Activated CD4-positive, alpha-beta T cell treated with anti-CD3 and anti-CD28 coated beads for 36 hours (primary cell): ENCODE measurements around the gene REEP6. TPM values are rescaled to one million over a fixed set of nuclear protein-coding genes. Genes with fewer than 3 reads are reported as not detected.
A peak's percentile ranks its signal among the peaks of the same experiment; 100 is the strongest.

Experiments
- ATAC-seq: fragments of 200-7000 bp; cut with Tn5 transposase; one replicate; pipeline ENCODE4 v1.10.0; 2021; ENCODE audit warnings: mild to moderate bottlenecking, moderate library complexity
- CTCF ChIA-PET: fragments of 350-600 bp; sonication (Branson Sonifier 250); formaldehyde crosslinking; loops from one replicate; lab custom pipeline; 2021; ENCODE audit warnings: antibody characterized with exemption; lab: Charles Lee
- POLR2A ChIA-PET: fragments of 350-600 bp; sonication (Branson Sonifier 250); formaldehyde crosslinking; loops from one replicate; lab custom pipeline; 2021; ENCODE audit warnings: antibody characterized with exemption, inconsistent platforms; lab: Charles Lee
- DNase-seq: peaks from one replicate; pipeline ENCODE4 v3.0.0-alpha.2; 2020
- H3K27ac Mint-ChIP-seq: one replicate; pipeline ENCODE4 v1.8.0; 2021; ENCODE audit warnings: mixed read lengths
- H3K27me3 Mint-ChIP-seq: one replicate; pipeline ENCODE4 v1.8.0; 2021; ENCODE audit warnings: mixed read lengths
- H3K36me3 Mint-ChIP-seq: one replicate; pipeline ENCODE4 v1.8.0; 2021; ENCODE audit warnings: low read depth, mixed read lengths
- H3K4me1 Mint-ChIP-seq: one replicate; pipeline ENCODE4 v1.8.0; 2021; ENCODE audit warnings: mixed read lengths
- H3K4me3 Mint-ChIP-seq: one replicate; pipeline ENCODE4 v1.8.0; 2021; ENCODE audit warnings: mild to moderate bottlenecking, moderate library complexity, mixed read lengths
- H3K9me3 Mint-ChIP-seq: one replicate; pipeline ENCODE4 v1.8.0; 2021; ENCODE audit warnings: low read depth, mixed read lengths
- intact Hi-C, 2 experiments: fragments of 100-400 bp; cut with DNase I in 1 of 2; cut with micrococcal nuclease in 1 of 2; formaldehyde crosslinking; loops; one replicate each; pipeline versions ENCODE4 v1.14.2 to v1.15.1; 2022 to 2024; cut with DNase I, micrococcal nuclease
- total RNA-seq, 2 experiments: library from RNA; stranded (reverse); gene quantifications; one replicate each; pipeline ENCODE4 v1.2.3, GENCODE V29; 2021

Gene REEP6
- total RNA-seq, 2 experiments from 2014 or later: 2.1 to 2.7 TPM

- no peaks in the 10 kb centered on the region for H3K9me3 Mint-ChIP-seq
- POLR2A ChIA-PET: no interaction called here
- CTCF ChIA-PET: no interaction called here
- ATAC-seq (no peak), DNase-seq (no peak)
- no peak overlapping the region for H3K4me3 Mint-ChIP-seq
- intact Hi-C loops: no loop called here
- peaks cover 1% of the 10 kb centered on the region for H3K36me3 Mint-ChIP-seq
- H3K27ac Mint-ChIP-seq: no peak overlapping the region
- no peaks in the 10 kb centered on the region for H3K27me3 Mint-ChIP-seq
- H3K4me1 Mint-ChIP-seq: peaks cover under 1% of the 10 kb centered on the region
Observed at GRCh38 chr19:1483979-1484428, 7.0 kb upstream of the REEP6 start.

GRCh38 chr19:1486720-1487575 is 4.0 kb upstream of the REEP6 start:
- no peak overlapping the region for H3K27ac Mint-ChIP-seq
- DNase-seq: no peak
- intact Hi-C loops: no loop called here
- CTCF ChIA-PET: no interaction called here
- ATAC-seq: no peak
- H3K4me1 Mint-ChIP-seq: peaks cover 8% of the 10 kb centered on the region
- POLR2A ChIA-PET: no interaction called here
- H3K4me3 Mint-ChIP-seq: no peak overlapping the region
- no peaks in the 10 kb centered on the region for H3K9me3 Mint-ChIP-seq
- H3K36me3 Mint-ChIP-seq: no peaks in the 10 kb centered on the region
- peaks cover 3% of the 10 kb centered on the region for H3K27me3 Mint-ChIP-seq

- Mint-ChIP-seq H3K4me1 (peaks cover 9% of the 10 kb centered on the region), H3K9me3 (no peaks in the 10 kb centered on the region), H3K4me3 (no peak overlapping the region), H3K27ac (no peak overlapping the region), H3K36me3 (no peaks in the 10 kb centered on the region), H3K27me3 (peaks cover 3% of the 10 kb centered on the region)
- CTCF ChIA-PET: no interaction called here
- intact Hi-C loops: no loop called here
- DNase-seq (no peak), ATAC-seq (no peak)
- POLR2A ChIA-PET: no interaction called here
Observed at GRCh38 chr19:1487576-1488281, 3.3 kb upstream of the REEP6 start.

- DNase-seq (no peak), ATAC-seq (no peak)
- Mint-ChIP-seq H3K27ac (no peak overlapping the region), H3K4me1 (peaks cover 9% of the 10 kb centered on the region), H3K9me3 (no peaks in the 10 kb centered on the region), H3K36me3 (no peaks in the 10 kb centered on the region), H3K4me3 (no peak overlapping the region), H3K27me3 (peaks cover 3% of the 10 kb centered on the region)
- ChIA-PET CTCF (no interaction called here), POLR2A (no interaction called here)
- intact Hi-C loops: no loop called here
Observed at GRCh38 chr19:1488282-1488601, 2.7 kb upstream of the REEP6 start.

- Mint-ChIP-seq H3K4me1 (peaks cover 9% of the 10 kb centered on the region), H3K9me3 (no peaks in the 10 kb centered on the region), H3K27ac (no peak overlapping the region), H3K27me3 (peaks cover 3% of the 10 kb centered on the region), H3K36me3 (no peaks in the 10 kb centered on the region), H3K4me3 (peak overlapping the region; percentile 72)
- intact Hi-C loops: loop anchor here (1.0 to 2.0 kb wide), 18 partner anchors 10 to 693 kb away; partner anchors contain the start of genes C19orf25 (in 2 of the 2), ADAMTSL5 (in 1 of the 2), ATP8B3 (in 1 of the 2) and CIRBP (in 1 of the 2)
- ChIA-PET CTCF (interaction anchor here (0.7 kb wide), 1 partner anchor 44 kb away, joined by 4 read pairs; no protein-coding TSS in a partner anchor), POLR2A (no interaction called here)
- DNase-seq (no peak), ATAC-seq (no peak)
Observed at GRCh38 chr19:1489463-1490310, 1.3 kb upstream of the REEP6 start.

- CTCF ChIA-PET: interaction anchor here (0.7 to 1.4 kb wide), 3 partner anchors 15 to 45 kb away, joined by 3 to 4 read pairs (median 4); no protein-coding TSS in a partner anchor
- no peaks in the 10 kb centered on the region for H3K9me3 Mint-ChIP-seq
- no peaks in the 10 kb centered on the region for H3K36me3 Mint-ChIP-seq
- H3K4me1 Mint-ChIP-seq: peaks cover 9% of the 10 kb centered on the region
- H3K27me3 Mint-ChIP-seq: peaks cover 3% of the 10 kb centered on the region
- ATAC-seq (peak; percentile 92), DNase-seq (peak; percentile 99)
- POLR2A ChIA-PET: interaction anchor here (0.6 to 1.3 kb wide), 4 partner anchors 13 to 221 kb away, joined by 3 to 7 read pairs (median 4); partner anchors contain the start of gene CIRBP
- peak within 1 kb of the TSS; percentile 66 for H3K27ac Mint-ChIP-seq
- intact Hi-C loops: loop anchor here (1.0 to 2.0 kb wide), 20 partner anchors 11 to 694 kb away; partner anchors contain the start of genes C19orf25 (in 2 of the 2), ADAMTSL5 (in 1 of the 2), ATP8B3 (in 1 of the 2) and CIRBP (in 1 of the 2)
- peak within 1 kb of the TSS; percentile 72 for H3K4me3 Mint-ChIP-seq
Observed at GRCh38 chr19:1490311-1491113, 469 bp upstream of the REEP6 start, which contains the start of gene PCSK4. PCSK4 (minus strand) TSS chr19:1490350; CDS start chr19:1490346, 4 bp downstream.

GRCh38 chr19:1491849-1492170 is 829 bp downstream of the REEP6 start:
- Mint-ChIP-seq H3K36me3 (no peaks in the 10 kb centered on the region), H3K27ac (no peak overlapping the region), H3K4me3 (peak overlapping the region; percentile 63), H3K9me3 (no peaks in the 10 kb centered on the region), H3K4me1 (peaks cover 9% of the 10 kb centered on the region), H3K27me3 (peaks cover 3% of the 10 kb centered on the region)
- no peak for DNase-seq
- ChIA-PET CTCF (interaction anchor here (0.6 to 1.4 kb wide), 3 partner anchors 10 to 14 kb away, joined by 3 to 4 read pairs (median 3); no protein-coding TSS in a partner anchor), POLR2A (interaction anchor here (0.6 kb wide), 1 partner anchor 112 kb away, joined by 8 read pairs; no protein-coding TSS in a partner anchor)
- ATAC-seq: no peak
- intact Hi-C loops: loop anchor here in 1 of 2 experiments (1.0 to 2.0 kb wide), 4 partner anchors 113 to 695 kb away; partner anchors contain the start of genes PTBP1, RNU6-2, TMEM259 and UQCR11

- H3K4me1 Mint-ChIP-seq: peaks cover 9% of the 10 kb centered on the region
- H3K27ac Mint-ChIP-seq: no peak overlapping the region
- no peaks in the 10 kb centered on the region for H3K36me3 Mint-ChIP-seq
- CTCF ChIA-PET: interaction anchor here (0.6 kb wide), 1 partner anchor 13 kb away, joined by 4 read pairs; no protein-coding TSS in a partner anchor
- H3K9me3 Mint-ChIP-seq: no peaks in the 10 kb centered on the region
- POLR2A ChIA-PET: no interaction called here
- intact Hi-C loops: no loop called here
- DNase-seq (no peak), ATAC-seq (no peak)
- no peak overlapping the region for H3K4me3 Mint-ChIP-seq
- peaks cover 3% of the 10 kb centered on the region for H3K27me3 Mint-ChIP-seq
Observed at GRCh38 chr19:1492474-1493006, 1.6 kb downstream of the REEP6 start.

- Mint-ChIP-seq H3K27me3 (peaks cover 3% of the 10 kb centered on the region), H3K4me3 (no peak overlapping the region), H3K4me1 (peaks cover 9% of the 10 kb centered on the region), H3K36me3 (no peaks in the 10 kb centered on the region), H3K9me3 (no peaks in the 10 kb centered on the region), H3K27ac (no peak overlapping the region)
- no peak for DNase-seq
- POLR2A ChIA-PET: no interaction called here
- CTCF ChIA-PET: no interaction called here
- no peak for ATAC-seq
- intact Hi-C loops: no loop called here
Observed at GRCh38 chr19:1494115-1494815, 3.3 kb downstream of the REEP6 start.
